HUDEP-2 (cell line): ENCODE measurements around the gene CELA2B.
"Not testable (repeated sequence)": the region's sequence is repeated elsewhere in the genome, so short reads cannot be mapped to it uniquely, and the experiment has no call there.

Experiments
- DNase-seq, 76 experiments: peaks; one replicate each; lab custom pipeline; 2025; ENCODE audit not compliant: unreplicated experiment in 76 of 76; lab: John Stamatoyannopoulos, UW

Gene CELA2B

DNA sequence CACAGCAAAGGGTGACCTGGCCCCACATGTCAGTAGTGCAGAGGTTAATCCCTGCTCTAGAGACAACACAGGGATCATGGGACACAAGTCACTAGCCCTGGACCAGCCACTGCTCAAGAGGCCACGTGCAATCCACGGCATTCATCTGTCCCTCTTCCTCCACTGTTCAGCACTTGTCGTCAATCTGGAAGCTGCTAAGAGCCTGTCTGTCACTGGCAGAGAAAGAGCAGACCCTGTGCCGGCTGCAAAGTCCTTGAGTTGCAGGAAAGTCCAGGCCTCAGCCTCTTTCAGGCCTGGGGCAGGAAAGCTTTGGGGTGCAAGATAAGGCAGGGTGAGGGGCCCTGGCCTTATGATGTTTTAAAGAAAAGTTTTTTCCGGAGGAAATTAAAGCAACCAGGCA, 16.7 kb downstream of the CELA2B start:
- no peak for DNase-seq

DNA sequence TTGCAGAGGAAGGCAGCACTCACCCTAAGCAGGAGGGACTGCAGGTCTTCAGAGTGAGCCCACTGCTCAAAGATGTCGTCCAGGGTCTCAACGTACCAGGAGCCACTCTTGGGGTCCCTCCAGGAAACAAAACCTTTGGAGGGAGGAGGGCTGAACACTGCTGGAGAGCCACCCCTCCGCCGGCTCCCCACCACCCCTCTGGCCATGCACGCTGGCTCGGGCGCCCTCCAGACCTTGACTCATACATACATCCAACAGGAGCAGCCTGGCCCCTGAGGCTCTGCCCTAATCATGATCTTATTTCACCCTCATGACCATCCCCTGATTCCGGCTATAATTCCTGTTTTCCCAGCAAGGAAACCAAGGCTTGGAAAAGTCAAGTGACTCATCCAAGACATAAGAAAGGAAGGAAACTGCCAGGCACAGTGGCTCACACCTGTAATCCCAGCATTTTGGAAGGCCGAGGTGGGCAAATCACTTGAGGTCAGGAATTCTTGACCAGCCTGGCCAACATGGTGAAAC, 18.0 kb downstream of the CELA2B start:
- DNase-seq, result no peak

DNA sequence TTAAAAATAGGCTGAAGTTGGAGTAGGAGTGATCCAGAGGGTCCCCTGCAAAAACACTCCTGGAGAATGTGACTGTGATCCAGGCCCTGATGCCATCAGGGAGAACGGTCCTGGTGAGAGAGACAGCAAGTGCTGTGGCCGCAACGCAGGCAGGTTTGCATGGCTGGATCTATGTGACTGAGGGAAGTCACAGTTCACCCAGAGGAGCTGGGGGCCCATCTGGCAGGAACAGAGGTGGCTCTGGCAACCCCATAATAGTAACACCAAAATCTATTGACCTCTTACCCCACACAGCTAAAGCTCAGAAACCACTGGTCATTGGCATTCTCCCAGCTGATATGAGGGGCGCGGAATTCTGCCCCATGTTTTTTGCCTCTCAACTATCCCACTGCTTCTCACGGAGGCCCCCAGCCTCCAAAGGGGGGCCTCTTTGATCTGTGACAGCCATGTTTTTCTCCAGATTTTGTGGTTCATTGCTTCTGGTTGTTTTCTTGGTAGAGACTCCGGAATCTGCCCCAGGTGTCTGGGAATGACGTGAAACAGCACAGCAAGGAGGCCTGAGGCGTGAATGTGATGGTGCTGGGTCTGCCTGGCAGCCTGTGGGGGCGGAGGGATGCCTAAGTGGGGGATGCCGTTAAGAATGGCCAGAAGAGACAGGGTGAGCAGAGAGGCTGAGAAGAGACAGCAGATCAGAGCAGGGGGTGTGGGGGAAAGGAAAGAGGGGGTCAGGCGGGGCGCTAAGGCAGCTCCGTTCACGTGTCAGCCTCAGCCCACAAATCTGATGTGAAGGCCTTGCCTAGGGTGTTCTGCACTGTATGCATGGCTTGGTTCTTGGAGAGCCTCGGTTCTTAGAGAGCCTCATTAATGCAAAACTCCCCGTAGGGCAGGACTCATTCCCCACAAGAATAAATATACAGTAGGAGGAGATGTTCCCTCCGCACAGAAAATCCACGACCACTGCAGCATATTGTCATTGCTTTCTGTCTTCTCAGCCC, 24.6 kb downstream of the CELA2B start:
- no peak for DNase-seq

DNA sequence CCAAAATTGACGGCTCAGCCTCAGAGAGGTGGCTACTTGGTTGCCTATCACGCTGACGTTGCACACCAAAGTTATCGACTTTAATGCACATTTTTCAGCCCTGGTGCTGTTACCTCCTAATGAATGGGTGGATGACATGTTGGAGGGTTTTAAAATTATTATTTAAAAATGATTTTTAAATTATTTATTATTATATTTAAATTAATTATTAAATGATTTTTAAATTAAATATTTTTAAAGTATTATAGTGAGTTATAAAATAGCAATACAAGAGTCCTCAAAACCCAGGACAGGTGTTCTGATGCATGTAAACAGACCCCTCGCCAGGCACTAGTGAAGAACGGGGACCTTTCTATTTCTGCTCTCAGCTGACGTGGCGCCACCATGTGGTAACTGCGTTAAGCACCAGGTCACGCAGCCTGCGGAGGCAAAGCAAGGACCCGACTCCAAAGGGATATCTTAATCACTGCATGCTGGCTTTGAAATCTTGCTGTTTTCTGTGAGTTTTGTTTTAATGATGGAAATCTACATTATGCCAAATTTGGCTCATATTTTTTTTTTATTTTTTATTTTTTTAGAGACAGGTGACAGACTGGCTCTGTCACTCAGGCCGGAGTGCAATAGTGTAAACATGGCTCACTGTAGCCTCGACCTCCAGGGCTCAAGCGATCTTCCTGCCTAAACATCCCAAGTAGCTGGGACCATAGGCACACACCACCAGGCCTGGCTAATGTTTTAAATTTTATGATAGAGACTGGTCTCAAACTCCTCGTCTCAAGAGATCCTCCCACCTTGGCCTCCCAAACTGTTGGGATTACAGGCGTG, 25.5 kb downstream of the CELA2B start:
- peak in 62 of 76 experiments; percentile 1 to 70 (median 35) for DNase-seq

DNA sequence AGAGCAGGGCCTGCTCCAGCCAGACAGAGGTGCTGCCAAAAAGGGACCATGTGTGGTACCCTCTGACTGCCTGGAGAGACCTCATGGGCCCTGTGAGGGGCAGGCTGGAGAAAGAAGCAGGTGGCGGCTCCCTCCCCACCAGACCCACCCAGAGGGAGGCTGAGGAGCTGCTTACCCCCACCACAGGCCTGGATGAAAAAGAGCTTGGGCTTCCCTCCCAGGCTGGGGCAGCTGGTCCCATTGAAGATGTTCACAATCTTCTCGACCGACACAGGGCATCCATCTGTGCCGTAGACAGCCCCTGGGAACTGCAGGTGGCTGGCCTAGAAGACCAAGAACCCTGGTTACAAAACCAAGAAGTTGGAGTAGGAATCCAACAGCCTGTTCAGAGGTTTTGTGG, 28.5 kb downstream of the CELA2B start:
- no peak for DNase-seq

DNA sequence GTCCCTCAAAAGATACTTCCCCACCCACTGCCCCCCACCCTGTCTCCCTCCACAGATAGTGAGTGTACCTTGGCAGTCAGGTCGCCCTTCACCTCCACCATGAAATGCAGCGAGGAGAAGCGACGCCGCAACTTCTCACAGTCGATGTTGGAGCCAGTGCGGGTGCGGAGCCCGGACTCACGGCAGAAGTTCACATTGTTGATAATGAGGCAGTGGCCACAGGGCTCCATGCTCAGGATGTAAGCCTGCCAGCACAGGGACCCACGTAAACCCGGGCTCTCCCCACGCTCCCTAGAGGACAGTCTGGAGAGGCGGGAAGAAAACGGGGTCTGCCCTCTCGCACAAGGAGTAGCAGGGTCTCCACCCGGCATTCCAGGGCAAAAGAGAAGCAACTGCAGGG, 30.9 kb downstream of the CELA2B start:
- no peak for DNase-seq

DNA sequence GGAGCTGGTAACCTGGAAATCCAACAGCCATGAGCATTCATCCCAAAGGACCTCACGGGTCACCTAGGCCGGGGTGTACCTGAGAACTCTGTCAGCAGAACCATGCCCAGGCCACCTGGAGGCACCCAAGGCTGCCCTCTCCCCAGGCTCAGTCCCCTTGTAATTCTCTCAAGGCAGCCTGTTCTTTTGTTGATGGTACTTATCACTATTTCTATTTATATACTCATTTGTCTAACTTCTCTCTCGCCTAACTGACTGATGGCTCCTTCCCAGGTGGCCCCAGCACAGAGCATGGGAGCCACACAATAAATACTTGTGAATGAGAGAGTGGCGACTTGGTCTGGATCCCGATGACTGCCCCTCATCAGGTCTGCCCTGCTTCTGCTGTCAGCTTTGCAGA, 31.4 kb downstream of the CELA2B start:
- no peak for DNase-seq

DNA sequence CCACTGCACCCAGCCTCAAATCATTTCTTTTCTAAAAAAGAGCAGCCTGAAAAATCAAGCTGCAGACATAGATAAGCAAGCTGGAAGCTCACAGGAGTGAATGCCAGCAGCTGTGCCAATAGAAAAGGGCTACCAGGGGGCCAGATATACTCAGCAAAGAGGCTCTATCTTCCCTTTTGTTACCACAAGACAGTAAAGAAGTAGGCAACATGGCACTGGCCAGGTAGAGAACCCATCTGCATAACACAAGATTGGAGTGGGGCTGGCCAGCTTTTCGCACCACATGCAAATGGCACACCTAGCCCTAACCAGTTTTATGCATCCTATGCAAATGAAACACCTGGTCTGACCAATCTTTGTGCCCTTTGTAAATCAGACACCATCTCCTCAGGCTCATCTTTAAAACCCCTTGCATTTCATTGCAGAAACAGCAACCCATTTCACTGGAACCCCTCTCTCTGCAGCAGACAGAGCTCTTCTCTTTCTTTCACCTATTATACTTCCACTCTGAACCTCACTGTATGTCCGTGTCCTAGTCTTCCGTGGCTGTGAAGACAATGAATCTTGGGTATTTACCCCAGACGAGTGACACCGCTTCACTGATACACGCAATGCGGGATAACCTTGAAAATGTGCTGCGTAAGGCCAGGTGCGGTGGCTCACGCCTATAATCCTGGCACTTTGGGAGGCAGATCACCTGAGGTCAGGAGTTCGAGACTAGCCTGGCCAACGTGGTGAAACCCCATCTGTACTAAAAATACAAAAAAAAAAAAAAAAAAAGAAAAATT, 33.0 kb downstream of the CELA2B start:
- DNase-seq, result peak in 60 of 76 experiments; percentile 2 to 71 (median 30)

DNA sequence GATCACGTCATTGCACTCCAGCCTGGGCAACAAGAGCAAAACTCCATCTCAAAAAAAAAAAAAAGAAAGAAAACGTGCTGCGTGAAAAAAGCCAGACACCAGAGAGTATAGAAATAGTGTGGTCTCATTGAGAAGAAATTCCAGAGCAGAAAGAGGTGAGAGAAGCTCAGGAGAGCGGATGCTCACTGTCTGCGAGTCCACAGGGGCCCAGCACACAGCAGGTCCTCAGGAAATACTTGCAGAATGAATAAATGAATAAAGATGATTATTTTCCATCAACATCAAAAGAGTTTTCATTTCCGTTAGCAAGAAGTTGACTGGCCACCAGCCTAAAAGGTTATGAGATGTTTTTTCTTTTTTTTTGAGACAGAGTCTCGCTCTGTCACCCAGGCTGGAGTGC, 33.7 kb downstream of the CELA2B start:
- DNase-seq, result no peak

DNA sequence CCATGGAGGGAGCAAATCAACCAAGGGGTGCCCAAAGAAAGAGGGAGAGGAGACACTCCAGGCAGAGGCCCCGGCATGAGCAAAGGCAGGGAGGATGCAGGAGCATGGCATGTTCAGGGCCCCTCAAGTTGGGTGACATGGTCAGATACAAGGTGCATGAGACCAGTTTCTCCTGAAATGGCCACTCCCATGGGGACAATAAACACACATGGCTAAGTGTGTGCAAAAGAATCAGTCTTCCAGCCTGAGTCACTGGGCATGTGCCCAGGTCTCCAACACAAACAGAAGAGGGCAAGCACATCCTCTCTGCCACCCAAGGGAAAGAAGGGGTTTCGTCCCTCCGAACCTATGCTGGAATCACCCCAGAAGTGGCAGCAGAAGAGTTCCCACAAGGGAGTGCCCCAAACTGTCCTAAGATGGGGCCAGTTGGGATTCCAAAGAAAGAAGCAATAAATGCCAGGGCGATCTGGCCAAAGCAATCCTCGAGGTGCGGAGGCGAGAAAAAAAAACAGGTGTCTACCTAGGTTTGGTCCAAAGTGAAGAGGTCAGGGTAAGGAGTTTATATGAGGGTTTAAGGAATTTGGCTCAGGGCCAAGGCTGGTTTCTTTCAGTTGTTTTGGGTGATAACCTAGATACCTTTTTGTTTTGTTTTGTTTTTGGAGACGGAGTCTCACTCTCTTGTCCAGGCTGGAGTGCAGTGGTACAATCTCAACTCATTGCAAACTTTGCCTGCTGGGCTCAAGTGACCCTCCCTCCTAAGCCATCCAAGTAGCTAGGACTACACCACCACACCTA, 34.9 kb downstream of the CELA2B start:
- DNase-seq, result no peak

DNA sequence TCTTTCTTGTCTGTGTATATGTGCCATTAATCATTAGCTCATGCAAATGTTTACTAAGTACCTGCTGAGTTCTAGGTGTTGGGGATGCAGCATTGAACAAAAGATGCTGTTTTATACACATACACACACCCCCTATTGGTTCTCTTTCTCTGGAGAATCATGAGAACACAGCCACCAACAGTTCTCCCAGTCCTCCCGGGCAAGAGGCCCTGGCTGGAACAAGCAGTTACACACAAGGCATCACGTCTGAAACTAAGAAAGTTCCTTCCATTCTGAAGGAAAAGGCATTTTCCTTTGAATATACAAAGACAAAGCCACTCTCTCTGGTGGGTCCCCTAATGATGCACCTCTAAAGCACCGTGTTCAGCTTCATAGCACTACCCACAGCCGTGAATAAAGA, 37.3 kb downstream of the CELA2B start:
- DNase-seq, result no peak

DNA sequence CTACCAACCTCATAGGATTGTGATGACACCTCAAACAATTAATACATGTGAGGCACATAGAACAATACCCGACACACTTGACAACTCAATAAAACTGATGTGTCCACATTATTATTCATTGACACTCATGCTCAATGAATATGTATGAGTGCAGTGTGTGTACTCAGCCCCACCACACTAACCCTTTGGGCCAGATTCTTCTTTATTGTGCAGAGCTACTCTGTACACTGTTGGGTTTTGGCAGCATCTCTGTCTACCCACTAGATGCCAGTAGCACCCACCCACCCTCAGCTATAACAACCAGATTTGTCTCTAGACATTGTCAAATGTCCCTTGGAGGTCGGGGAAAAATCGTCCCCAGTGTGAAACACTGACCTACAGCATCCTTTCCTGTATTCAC, 38.0 kb downstream of the CELA2B start:
- DNase-seq, result no peak

DNA sequence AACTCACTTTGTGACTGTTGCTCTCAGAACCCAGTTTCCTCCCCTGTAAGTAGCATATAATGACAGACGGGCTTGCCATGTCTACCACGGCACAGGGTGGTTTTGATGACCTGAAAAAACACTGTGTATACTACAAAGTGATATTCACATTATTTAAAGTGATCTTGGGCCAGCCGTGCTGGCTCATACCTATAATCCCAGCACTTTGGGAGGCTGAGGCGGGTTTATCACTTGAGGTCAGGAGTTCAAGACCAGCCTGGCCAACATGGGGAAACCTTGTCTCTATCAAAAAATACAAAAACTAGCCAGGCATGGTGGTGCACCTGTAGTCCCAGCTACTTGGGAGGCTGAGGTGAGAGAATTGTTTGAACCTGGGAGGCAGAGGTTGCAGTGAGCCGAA, 38.7 kb downstream of the CELA2B start:
- not testable (repeated sequence) for DNase-seq

DNA sequence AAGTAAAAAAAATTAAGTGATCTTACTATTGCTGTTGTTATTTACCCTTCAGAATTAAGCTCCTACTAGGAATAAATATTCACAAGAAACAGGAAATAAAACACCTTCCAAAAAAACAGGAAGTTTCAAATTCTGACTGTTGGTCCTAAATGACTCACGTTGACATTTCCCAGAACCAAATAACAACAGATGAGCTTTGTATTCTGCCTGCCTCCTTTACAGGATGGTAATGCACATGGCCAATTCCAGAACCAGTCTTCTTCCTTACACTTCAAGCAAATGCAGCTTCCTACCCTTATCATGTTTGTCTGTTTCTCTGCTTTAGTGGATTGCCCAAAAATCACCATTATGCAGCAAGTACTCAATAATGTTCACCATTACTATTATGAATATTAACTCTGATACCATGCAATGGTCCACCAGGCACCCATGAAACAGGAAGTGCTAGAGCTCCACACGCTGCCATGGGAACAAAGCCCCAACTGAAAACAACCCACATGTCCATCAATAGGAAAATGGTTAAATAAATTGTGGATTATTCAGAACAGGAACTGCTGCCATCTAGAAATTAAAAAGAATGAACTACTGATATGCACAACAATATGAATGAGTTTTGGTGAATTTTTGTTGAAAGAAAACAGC, 39.2 kb downstream of the CELA2B start:
- DNase-seq, result peak in 1 of 76 experiments; percentile 12

DNA sequence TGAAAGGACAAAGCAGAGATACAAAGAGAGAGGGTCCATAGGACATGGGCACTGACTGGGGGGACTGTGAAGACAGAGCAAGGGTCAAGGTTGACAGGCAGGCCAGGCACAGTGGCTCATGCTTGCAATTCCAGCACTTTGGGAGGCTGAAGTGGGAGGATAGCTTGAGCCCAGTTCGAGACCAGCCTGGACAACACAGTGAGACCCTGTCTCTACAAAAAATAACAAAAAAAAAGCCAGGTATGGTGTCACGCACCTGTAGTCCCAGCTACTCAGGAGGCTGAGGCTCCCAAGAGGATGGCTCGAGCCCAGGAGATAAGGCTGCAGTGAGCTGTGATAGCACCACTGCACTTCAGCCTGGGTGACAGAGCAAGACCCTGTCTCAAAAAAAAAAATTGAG, 43.7 kb downstream of the CELA2B start:
- no peak for DNase-seq

DNA sequence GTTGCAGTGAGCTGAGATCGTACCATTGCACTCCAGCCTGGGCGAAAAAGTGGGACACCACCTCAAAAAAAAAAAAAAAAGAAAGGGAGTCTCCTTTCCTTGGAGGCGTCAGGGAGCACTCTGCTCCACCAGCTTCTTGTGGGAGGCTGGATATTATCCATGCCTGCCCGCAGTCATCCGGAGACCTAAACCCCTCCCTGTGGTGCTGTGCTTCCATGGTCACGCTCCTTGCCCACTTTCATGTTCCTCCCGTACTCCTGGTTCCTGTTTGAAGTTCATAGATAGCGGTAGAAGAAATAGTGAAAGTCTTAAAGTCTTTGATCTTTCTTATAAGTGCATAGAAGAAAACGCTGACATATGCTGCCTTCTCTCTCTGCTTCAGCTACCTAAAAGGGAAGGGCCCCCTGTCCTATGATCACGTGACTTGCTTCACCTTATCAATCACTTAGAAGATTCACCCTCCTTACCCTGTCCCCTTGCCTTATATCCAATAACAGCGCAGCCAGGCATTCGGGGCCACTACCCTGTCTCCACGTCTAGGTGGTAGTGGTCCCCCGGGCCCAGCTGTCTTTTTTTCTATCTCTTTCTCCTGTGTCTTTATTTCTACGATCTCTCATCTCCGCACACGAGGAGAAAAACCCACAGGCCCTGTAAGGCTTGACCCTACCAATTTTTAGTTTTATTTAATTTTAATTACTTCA, 45.5 kb downstream of the CELA2B start:
- DNase-seq, result not testable (repeated sequence)

DNA sequence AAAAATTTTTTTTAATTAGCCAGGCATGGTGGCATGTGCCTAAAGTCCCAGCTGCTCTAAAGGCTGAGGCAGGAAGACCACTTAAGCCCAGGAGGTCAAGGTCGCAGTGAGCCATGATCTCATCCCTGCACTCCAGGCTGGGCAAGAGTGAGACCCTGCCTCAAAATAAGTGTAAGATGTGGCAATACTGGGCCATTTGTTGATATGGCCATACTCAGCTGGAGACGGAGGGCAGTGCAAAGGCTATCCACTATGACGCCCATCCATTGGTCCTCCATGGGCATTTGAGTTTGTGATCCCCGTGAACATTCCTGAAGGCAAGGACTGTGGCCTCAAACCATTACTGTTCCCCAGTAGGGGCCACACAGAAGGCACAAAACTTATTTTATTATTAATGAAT, 46.6 kb downstream of the CELA2B start:
- DNase-seq, result no peak

DNA sequence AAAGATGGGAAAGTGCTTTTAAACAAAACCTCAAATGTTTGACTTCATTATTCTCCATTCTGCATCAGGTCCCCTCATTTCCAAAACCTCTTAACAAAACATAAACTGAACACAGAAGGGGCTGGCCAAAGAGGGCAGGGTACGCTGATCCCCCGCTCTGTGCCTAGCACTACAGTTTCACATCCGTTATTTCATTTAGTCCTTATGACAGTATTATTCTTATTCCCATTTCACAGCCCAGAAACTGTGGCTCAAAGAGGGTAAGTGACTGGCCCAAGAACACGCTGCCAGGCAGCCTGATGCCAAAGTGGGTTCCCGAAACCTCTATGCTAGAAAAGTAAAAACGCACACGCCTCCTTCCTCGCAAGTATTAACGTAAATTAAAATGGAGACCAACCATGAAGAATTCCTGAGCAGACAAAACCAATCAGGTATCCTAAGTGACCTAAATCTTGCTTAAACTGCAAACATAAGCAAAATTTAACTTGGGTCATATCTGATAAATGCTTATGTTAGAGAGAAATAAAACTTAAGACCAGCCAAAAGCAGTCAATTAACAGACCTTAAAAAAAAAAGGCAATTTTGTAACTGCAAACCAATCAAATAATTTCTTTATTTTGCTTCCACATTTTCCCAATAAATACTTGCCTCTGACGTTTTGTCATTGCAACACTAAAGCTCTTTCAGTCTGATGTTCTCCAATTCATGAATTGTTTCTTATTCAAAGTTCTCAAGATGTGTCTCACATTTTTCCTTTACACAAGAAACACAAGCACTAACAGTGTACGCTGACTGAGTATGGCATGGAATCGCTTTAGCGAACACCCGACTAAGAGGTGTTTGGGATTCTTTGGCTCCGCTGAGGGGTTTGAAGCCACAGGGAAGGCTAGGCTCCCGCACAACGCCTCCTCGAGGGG, 47.5 kb downstream of the CELA2B start:
- peak in 1 of 76 experiments; percentile 35 for DNase-seq
